Sigmoid colon (tissue), 7 donors: ENCODE results near the gene TRIM47. TPM values are rescaled to one million over a fixed set of nuclear protein-coding genes. Genes with fewer than 3 reads are reported as not detected.

ENCODE experiments used
- DNase-seq: peaks from one replicate; pipeline ENCODE4 v3.0.0-alpha.2; 2019
- H3K27ac ChIP-seq, 4 donors: fragments of 200-600 bp; sonication (generic); one replicate each; pipeline ENCODE4 v1.5.1; 2016 to 2019; ENCODE audit warnings: mild to moderate bottlenecking in 1 of 4
- H3K27me3 ChIP-seq, 3 donors: fragments of 200-600 bp; sonication (generic); one replicate each; pipeline ENCODE4 v1.5.1; 2019; ENCODE audit warnings: mild to moderate bottlenecking in 1 of 3
- H3K36me3 ChIP-seq, 4 donors: fragments of 200-600 bp; sonication (generic); one replicate each; pipeline ENCODE4 v1.5.1; 2016 to 2019
- H3K4me1 ChIP-seq, 4 donors: fragments of 200-600 bp; sonication (generic); one replicate each; pipeline ENCODE4 v1.5.1; 2017 to 2019
- H3K4me3 ChIP-seq, 4 donors: fragments of 200-600 bp; sonication (generic); one replicate each; pipeline ENCODE4 v1.5.1; 2017 to 2019; ENCODE audit warnings: mild to moderate bottlenecking in 2 of 4, moderate library complexity in 1 of 4
- H3K9me3 ChIP-seq, 4 donors: fragments of 200-600 bp in 3 of 4; sonication (generic) in 3 of 4; one replicate each; pipeline versions ENCODE4 v1.5.1 to v1.6.1; 2013 to 2019
- CTCF ChIP-seq, 4 experiments: fragments of 450-650 bp in 3 of 4; fragments of 200-600 bp in 1 of 4; IDR thresholded peaks; one replicate each; pipeline ENCODE4 v1.5.1; 2016 to 2019; ENCODE audit warnings: antibody characterized with exemption in 4 of 4, mild to moderate bottlenecking in 3 of 4, moderate library complexity in 2 of 4
- EP300 ChIP-seq, 4 donors: sonication (generic); formaldehyde crosslinking; IDR thresholded peaks; one replicate each; pipeline ENCODE4 v1.6.1; 2017; ENCODE audit warnings: antibody characterized with exemption in 4 of 4
- POLR2A ChIP-seq, 2 donors: fragments of 450-650 bp; IDR thresholded peaks; one replicate each; pipeline ENCODE4 v1.6.1; 2016; ENCODE audit warnings: antibody characterized with exemption in 2 of 2, mild to moderate bottlenecking in 2 of 2, moderate library complexity in 2 of 2
- POLR2AphosphoS5 ChIP-seq, 4 donors: sonication (generic); formaldehyde crosslinking; IDR thresholded peaks; one replicate each; pipeline ENCODE4 v1.6.1; 2017; ENCODE audit warnings: antibody characterized with exemption in 4 of 4
- WGBS, 2 donors: extraction: QIAGEN DNeasy Blood & Tissue Kit; methylation state at CpG; one replicate each; pipeline ENCODE4 v1.1.7; 2013; 5-methylcytosine and 5-hydroxymethylcytosine counted together
- intact Hi-C: fragments of 100-400 bp; cut with DNase I; formaldehyde crosslinking; loops from one replicate; pipeline ENCODE4 v1.15.1; 2023
- polyA plus RNA-seq, 3 donors: library from polyadenylated mRNA; stranded (reverse); fragments of 200-250 nt; gene quantifications; one replicate each; pipeline ENCODE4 v1.2.3, GENCODE V29; 2013
- total RNA-seq, 4 donors: library from RNA; depleted of rRNA; stranded (reverse); fragments of >200 nt; gene quantifications; one replicate each; pipeline ENCODE4 v1.1.0, GENCODE V29; 2016
- donor health status: healthy with polysubstance abuse.
- donor health status: Bipolar disorder and iron deficiency.
- donor health status: healthy.

TRIM47 gene
- total and polyA plus RNA-seq, 7 donors, result 27.8 to 41.0 (median 39.0) TPM

- Histone ChIP-seq H3K36me3 (peaks cover 0 to 40% (median 9%) of the 10 kb centered on the region in 4 donors), H3K27me3 (no peaks in the 10 kb centered on the region), H3K27ac (no peak overlapping the region), H3K4me3 (no peak overlapping the region), H3K4me1 (no peaks in the 10 kb centered on the region), H3K9me3 (no peaks in the 10 kb centered on the region)
- TF ChIP-seq EP300 (IDR thresholded peaks at IDR 0.05) (no peak), POLR2A (IDR thresholded peaks at IDR 0.05) (no peak), POLR2AphosphoS5 (IDR thresholded peaks at IDR 0.05) (no peak), CTCF (IDR thresholded peaks at IDR 0.05) (no peak)
- DNase-seq, result no peak
- intact Hi-C loops, result no loop called here
- WGBS, 2 donors, result 85 to 91% methylated on average over 8 of the region's 8 CpGs
Observed at GRCh38 chr17:75915268-75915667, 36.9 kb upstream of the TRIM47 start.

- Histone ChIP-seq H3K4me3 (no peak overlapping the region), H3K36me3 (peaks cover 0 to 40% (median 9%) of the 10 kb centered on the region in 4 donors), H3K27me3 (no peaks in the 10 kb centered on the region), H3K4me1 (no peaks in the 10 kb centered on the region), H3K27ac (no peak overlapping the region), H3K9me3 (no peaks in the 10 kb centered on the region)
- TF ChIP-seq POLR2A (IDR thresholded peaks at IDR 0.05) (no peak), POLR2AphosphoS5 (IDR thresholded peaks at IDR 0.05) (no peak), CTCF (IDR thresholded peaks at IDR 0.05) (no peak), EP300 (IDR thresholded peaks at IDR 0.05) (no peak)
- 91 to 95% methylated on average over 34 of the region's 34 CpGs for WGBS, 2 donors
- DNase-seq, result no peak
- intact Hi-C loops, result no loop called here
Observed at GRCh38 chr17:75914643-75915267, 36.4 kb upstream of the TRIM47 start.

GRCh38 chr17:75913537-75914210, 35.3 kb upstream of the TRIM47 start:
- intact Hi-C loops, result no loop called here
- Histone ChIP-seq H3K4me1 (no peaks in the 10 kb centered on the region), H3K27me3 (no peaks in the 10 kb centered on the region), H3K27ac (no peak overlapping the region), H3K4me3 (no peak overlapping the region), H3K9me3 (no peaks in the 10 kb centered on the region), H3K36me3 (peaks cover 0 to 40% (median 9%) of the 10 kb centered on the region in 4 donors)
- no peak for TF ChIP-seq EP300 (IDR thresholded peaks at IDR 0.05)
- TF ChIP-seq CTCF (IDR thresholded peaks at IDR 0.05), result no peak
- TF ChIP-seq POLR2AphosphoS5 (IDR thresholded peaks at IDR 0.05), result no peak
- 92 to 95% methylated on average over 32 of the region's 32 CpGs for WGBS, 2 donors
- no peak for DNase-seq

- intact Hi-C loops, result no loop called here
- no peak overlapping the region for H3K4me3 ChIP-seq
- TF ChIP-seq POLR2A (IDR thresholded peaks at IDR 0.05) (no peak), CTCF (IDR thresholded peaks at IDR 0.05) (no peak), EP300 (IDR thresholded peaks at IDR 0.05) (no peak), POLR2AphosphoS5 (IDR thresholded peaks at IDR 0.05) (no peak)
- peaks cover 0 to 31% (median 9%) of the 10 kb centered on the region in 4 donors for H3K36me3 ChIP-seq
- no peak for DNase-seq
- H3K27me3 ChIP-seq, result no peaks in the 10 kb centered on the region
- 63 to 87% methylated on average over 6 of the region's 6 CpGs for WGBS, 2 donors
- H3K4me1 ChIP-seq, result peaks cover 0 to 2% (median 0%) of the 10 kb centered on the region in 4 donors
- H3K9me3 ChIP-seq, result no peaks in the 10 kb centered on the region
- no peak overlapping the region for H3K27ac ChIP-seq
Observed at GRCh38 chr17:75910699-75911098, 32.3 kb upstream of the TRIM47 start.
